Spleen (tissue), 11 donors: ENCODE results near the gene OR1L6. TPM values are rescaled to one million over a fixed set of nuclear protein-coding genes. Genes with fewer than 3 reads are reported as not detected.

Experiments
- DNase-seq: peaks from one replicate; pipeline ENCODE4 v3.0.0-alpha.2; 2020
- H3K27ac ChIP-seq, 8 donors: fragments of 200-600 bp; sonication (generic) in 7 of 8; 1 replicate in 4 of 8; 2 replicates in 4 of 8; pipeline versions ENCODE4 v1.5.0 to v1.8.0; 2016 to 2021; ENCODE audit warnings: inconsistent platforms in 4 of 8, mild to moderate bottlenecking in 4 of 8, moderate library complexity in 1 of 8
- H3K27me3 ChIP-seq, 7 donors: fragments of 200-600 bp; sonication (generic) in 6 of 7; replicated peaks in 1 of 7; 1 replicate in 4 of 7; 2 replicates in 3 of 7; pipeline versions ENCODE4 v1.5.0 to v1.8.0; 2016 to 2021; ENCODE audit warnings: inconsistent platforms in 3 of 7, mild to moderate bottlenecking in 1 of 7
- H3K36me3 ChIP-seq, 6 donors: fragments of 200-600 bp; sonication (generic) in 5 of 6; 1 replicate in 4 of 6; 2 replicates in 2 of 6; pipeline versions ENCODE4 v1.5.0 to v1.8.0; 2016 to 2021; ENCODE audit warnings: inconsistent platforms in 2 of 6
- H3K4me1 ChIP-seq, 6 donors: fragments of 200-600 bp; sonication (generic) in 5 of 6; 1 replicate in 3 of 6; 2 replicates in 3 of 6; pipeline versions ENCODE4 v1.5.0 to v1.8.0; 2016 to 2021; ENCODE audit warnings: inconsistent platforms in 3 of 6
- H3K4me3 ChIP-seq, 8 donors: fragments of 200-600 bp; sonication (generic) in 7 of 8; 1 replicate in 4 of 8; 2 replicates in 4 of 8; pipeline versions ENCODE4 v1.5.0 to v1.8.0; 2016 to 2021; ENCODE audit warnings: inconsistent platforms in 4 of 8, mild to moderate bottlenecking in 4 of 8, moderate library complexity in 2 of 8
- H3K9me3 ChIP-seq, 8 donors: fragments of 200-600 bp; sonication (generic) in 7 of 8; 1 replicate in 4 of 8; 2 replicates in 4 of 8; pipeline versions ENCODE4 v1.5.0 to v1.8.0; 2016 to 2021; ENCODE audit warnings: inconsistent platforms in 4 of 8
- POLR2A ChIP-seq, 3 donors: fragments of 450-650 bp; IDR thresholded peaks; one replicate each; pipeline ENCODE4 v1.5.1; 2017; ENCODE audit warnings: antibody characterized with exemption in 3 of 3, mild to moderate bottlenecking in 1 of 3
- POLR2AphosphoS5 ChIP-seq, 3 donors: sonication (generic); formaldehyde crosslinking; IDR thresholded peaks; one replicate each; pipeline ENCODE4 v1.5.1; 2017; ENCODE audit warnings: antibody characterized with exemption in 3 of 3
- WGBS, 5 donors: extraction: QIAGEN DNeasy Blood & Tissue Kit in 3 of 5; methylation state at CpG; one replicate each; pipeline versions ENCODE4 v1.1.5 to v1.1.7; 2013 to 2018; 5-methylcytosine and 5-hydroxymethylcytosine counted together
- intact Hi-C: fragments of 100-400 bp; cut with DNase I; formaldehyde crosslinking; loops from one replicate; pipeline ENCODE4 v1.15.0; 2023; ENCODE audit warnings: low total_unique reads
- polyA plus RNA-seq, 3 donors: library from polyadenylated mRNA; stranded (reverse); fragments of 200-250 nt; gene quantifications; one replicate each; pipeline ENCODE4 v1.2.1, GENCODE V29; 2013
- total RNA-seq, 7 donors: library from RNA; depleted of rRNA in 3 of 7; stranded (reverse); fragments of >200 nt in 3 of 7; fragmentation: NEBNext Ultra II Directional in 4 of 7; extraction: Animal tissue kit (Norgen Biotek cat#: 25700) in 4 of 7; gene quantifications; one replicate each; pipeline versions ENCODE4 v1.1.0 to v1.2.1, GENCODE V29; 2016 to 2021
- TF ChIP-seq, protein P1 (sequence below), 11 experiments: fragments of 200-600 bp in 7 of 11; fragments of 450-650 bp in 4 of 11; sonication (generic) in 4 of 11; IDR thresholded peaks in 8 of 11; conservative IDR thresholded peaks in 3 of 11; 1 replicate in 7 of 11; 2 replicates in 4 of 11; pipeline versions ENCODE4 v1.4.0 to v1.8.0; 2016 to 2021; ENCODE audit warnings: antibody characterized with exemption in 11 of 11, inconsistent platforms in 4 of 11, mild to moderate bottlenecking in 1 of 11
- donor health status: healthy with polysubstance abuse.
- donor health status: DM: no; HTN: no; CAD: no; lungs with moderate emphysema.
- donor health status: DM: no; HTN: no; CAD: no.
- donor health status: Bipolar disorder and iron deficiency.
- donor health status: healthy.
- donor health status: DM: no; HTN: no; CAD: no.
- donor health status: DM: yes; HTN: yes; CAD: no.

Gene OR1L6
- total and polyA plus RNA-seq, 10 donors, result not detected

DNA sequence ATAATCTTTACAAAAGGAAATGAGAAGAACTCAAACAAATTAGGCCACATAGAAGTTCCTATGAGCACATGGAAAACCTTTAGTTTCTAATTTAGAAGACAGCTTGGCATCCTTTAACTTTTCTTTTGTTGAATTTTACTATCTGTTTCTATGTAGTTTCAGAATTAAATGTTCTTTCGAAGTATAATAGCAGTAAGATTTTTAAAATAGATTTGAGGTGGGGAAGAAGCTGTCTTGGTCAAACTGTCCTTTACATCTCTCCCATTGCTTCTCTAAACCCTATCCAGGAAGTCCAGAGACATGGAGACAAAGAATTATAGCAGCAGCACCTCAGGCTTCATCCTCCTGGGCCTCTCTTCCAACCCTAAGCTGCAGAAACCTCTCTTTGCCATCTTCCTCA lies 18.4 kb upstream of the OR1L6 start, which contains the start of gene OR1L4:
Gene OR1L4 (plus strand): TSS at position 301 of the 400 bp plus-strand sequence. CDS start 0 bp downstream, at position 301.
- Histone ChIP-seq H3K27ac (no peak within 1 kb of the TSS), H3K27me3 (no peaks in the 10 kb centered on the region), H3K4me1 (no peaks in the 10 kb centered on the region), H3K9me3 (peaks cover 0 to 98% (median 87%) of the 10 kb centered on the region in 8 donors), H3K36me3 (no peaks in the 10 kb centered on the region), H3K4me3 (no peak within 1 kb of the TSS)
- no peak for TF ChIP-seq POLR2A (IDR thresholded peaks at IDR 0.05)
- no peak for TF ChIP-seq POLR2AphosphoS5 (IDR thresholded peaks at IDR 0.05)
- TF ChIP-seq, protein P1, sequence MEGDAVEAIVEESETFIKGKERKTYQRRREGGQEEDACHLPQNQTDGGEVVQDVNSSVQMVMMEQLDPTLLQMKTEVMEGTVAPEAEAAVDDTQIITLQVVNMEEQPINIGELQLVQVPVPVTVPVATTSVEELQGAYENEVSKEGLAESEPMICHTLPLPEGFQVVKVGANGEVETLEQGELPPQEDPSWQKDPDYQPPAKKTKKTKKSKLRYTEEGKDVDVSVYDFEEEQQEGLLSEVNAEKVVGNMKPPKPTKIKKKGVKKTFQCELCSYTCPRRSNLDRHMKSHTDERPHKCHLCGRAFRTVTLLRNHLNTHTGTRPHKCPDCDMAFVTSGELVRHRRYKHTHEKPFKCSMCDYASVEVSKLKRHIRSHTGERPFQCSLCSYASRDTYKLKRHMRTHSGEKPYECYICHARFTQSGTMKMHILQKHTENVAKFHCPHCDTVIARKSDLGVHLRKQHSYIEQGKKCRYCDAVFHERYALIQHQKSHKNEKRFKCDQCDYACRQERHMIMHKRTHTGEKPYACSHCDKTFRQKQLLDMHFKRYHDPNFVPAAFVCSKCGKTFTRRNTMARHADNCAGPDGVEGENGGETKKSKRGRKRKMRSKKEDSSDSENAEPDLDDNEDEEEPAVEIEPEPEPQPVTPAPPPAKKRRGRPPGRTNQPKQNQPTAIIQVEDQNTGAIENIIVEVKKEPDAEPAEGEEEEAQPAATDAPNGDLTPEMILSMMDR (IDR thresholded peaks at IDR 0.05 in 8 of 11, conservative IDR thresholded peaks at IDR 0.05 in 3 of 11), result no peak
- 75 to 95% (median 87%) methylated on average over 1 of the region's 1 CpG for WGBS, 5 donors
- DNase-seq, result no peak
- intact Hi-C loops, result no loop called here

DNA sequence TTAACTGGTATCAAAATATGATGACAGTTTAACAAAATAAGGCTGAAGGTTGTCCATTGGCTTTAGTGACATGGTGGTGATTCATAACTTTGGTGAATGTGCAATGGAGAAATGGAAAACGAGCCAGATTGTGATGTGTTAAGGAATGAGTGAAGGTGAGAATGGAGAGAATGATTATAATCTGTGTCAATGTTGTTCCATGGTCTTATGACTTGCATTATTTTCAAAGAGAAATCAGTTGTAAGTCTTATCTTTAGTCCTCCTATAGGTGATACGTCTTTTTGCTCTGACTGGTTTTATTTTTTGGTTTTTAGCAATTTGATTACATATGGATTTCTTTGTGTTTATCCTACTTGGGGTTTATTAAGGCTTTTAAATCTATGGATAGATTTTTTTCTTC lies 12.7 kb downstream of the OR1L6 start:
- Histone ChIP-seq H3K4me3 (no peak overlapping the region), H3K9me3 (peaks cover 0 to 52% (median 25%) of the 10 kb centered on the region in 8 donors), H3K27me3 (no peaks in the 10 kb centered on the region), H3K27ac (no peak overlapping the region), H3K4me1 (no peaks in the 10 kb centered on the region), H3K36me3 (no peaks in the 10 kb centered on the region)
- TF ChIP-seq POLR2A (IDR thresholded peaks at IDR 0.05) (no peak), POLR2AphosphoS5 (IDR thresholded peaks at IDR 0.05) (no peak)
- TF ChIP-seq, protein P1 (IDR thresholded peaks at IDR 0.05 in 8 of 11, conservative IDR thresholded peaks at IDR 0.05 in 3 of 11), result no peak
- WGBS, 5 donors, result 35 to 46% (median 38%) methylated on average over 2 of the region's 2 CpGs
- DNase-seq, result no peak
- intact Hi-C loops, result no loop called here

DNA sequence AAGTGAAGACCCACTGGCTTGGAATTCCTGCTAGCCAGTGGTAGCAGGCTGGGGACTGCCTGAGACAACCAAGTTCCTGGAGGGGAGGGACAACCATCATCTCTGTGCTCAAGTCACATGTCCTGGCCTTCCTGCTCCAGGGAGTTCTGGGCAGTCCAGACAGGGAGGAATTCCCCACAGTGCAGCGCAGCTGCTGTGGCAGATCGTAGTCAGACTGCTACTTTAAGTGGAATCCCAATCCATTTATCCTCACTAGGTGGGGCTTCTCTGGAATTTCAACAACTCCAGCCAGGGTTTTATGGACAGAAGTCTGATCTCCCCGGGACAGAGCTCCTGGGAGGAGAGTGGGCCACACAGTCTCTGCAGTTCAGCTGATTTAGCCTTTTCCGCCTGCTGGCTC lies 25.7 kb downstream of the OR1L6 start:
- H3K27ac ChIP-seq, result no peak overlapping the region
- H3K9me3 ChIP-seq, result peaks cover 4 to 62% (median 53%) of the 10 kb centered on the region in 8 donors

DNA sequence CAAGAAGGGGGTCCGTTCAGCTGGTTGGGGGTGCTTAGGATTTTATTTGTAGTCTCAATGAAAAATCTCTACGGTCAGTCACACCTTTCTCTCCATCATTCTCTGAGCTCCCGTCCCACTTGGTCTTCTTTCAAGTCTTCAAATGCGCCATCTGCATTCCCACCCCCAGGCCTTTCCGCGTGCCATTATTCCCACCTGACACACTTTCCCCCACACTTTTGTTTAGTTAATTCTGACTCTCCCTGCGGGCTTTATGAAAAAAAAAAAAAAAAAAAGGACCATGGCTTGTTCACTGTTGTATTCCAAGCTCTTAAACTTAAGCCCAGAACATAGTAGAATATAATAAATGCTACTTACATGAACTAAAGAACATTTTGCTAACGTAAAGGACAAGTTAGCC lies 34.9 kb downstream of the OR1L6 start:
- TF ChIP-seq, protein P1 (IDR thresholded peaks at IDR 0.05 in 8 of 11, conservative IDR thresholded peaks at IDR 0.05 in 3 of 11), result no peak
- TF ChIP-seq POLR2A (IDR thresholded peaks at IDR 0.05) (no peak), POLR2AphosphoS5 (IDR thresholded peaks at IDR 0.05) (no peak)
- Histone ChIP-seq H3K4me1 (no peaks in the 10 kb centered on the region), H3K27ac (no peak overlapping the region), H3K4me3 (no peak overlapping the region), H3K9me3 (peaks cover 0 to 15% (median 12%) of the 10 kb centered on the region in 8 donors), H3K27me3 (no peaks in the 10 kb centered on the region), H3K36me3 (no peaks in the 10 kb centered on the region)
- intact Hi-C loops, result no loop called here
- DNase-seq, result no peak
- WGBS, 5 donors, result 84 to 92% (median 88%) methylated on average over 8 of the region's 8 CpGs

More for the DNA sequence above, 25.7 kb downstream of the OR1L6 start:
- TF ChIP-seq POLR2A (IDR thresholded peaks at IDR 0.05) (no peak), POLR2AphosphoS5 (IDR thresholded peaks at IDR 0.05) (no peak)
- TF ChIP-seq, protein P1 (IDR thresholded peaks at IDR 0.05 in 8 of 11, conservative IDR thresholded peaks at IDR 0.05 in 3 of 11), result no peak
- Histone ChIP-seq H3K4me1 (no peaks in the 10 kb centered on the region), H3K36me3 (no peaks in the 10 kb centered on the region), H3K27me3 (no peaks in the 10 kb centered on the region), H3K4me3 (no peak overlapping the region)
- intact Hi-C loops, result no loop called here
- WGBS, 5 donors, result 80 to 88% (median 84%) methylated on average over 3 to 4 of the region's 4 CpGs
- DNase-seq, result no peak
